HUDEP-2 (cell line): Measurements from ENCODE around the gene TMEM225B.
"Not testable (repeated sequence)": the region's sequence is repeated elsewhere in the genome, so short reads cannot be mapped to it uniquely, and the experiment has no call there.

Source experiments
- DNase-seq, 76 experiments: peaks; one replicate each; lab custom pipeline; 2025; ENCODE audit not compliant: unreplicated experiment in 76 of 76; lab: John Stamatoyannopoulos, UW

Gene TMEM225B, protein sequence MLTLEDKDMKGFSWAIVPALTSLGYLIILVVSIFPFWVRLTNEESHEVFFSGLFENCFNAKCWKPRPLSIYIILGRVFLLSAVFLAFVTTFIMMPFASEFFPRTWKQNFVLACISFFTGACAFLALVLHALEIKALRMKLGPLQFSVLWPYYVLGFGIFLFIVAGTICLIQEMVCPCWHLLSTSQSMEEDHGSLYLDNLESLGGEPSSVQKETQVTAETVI

DNA sequence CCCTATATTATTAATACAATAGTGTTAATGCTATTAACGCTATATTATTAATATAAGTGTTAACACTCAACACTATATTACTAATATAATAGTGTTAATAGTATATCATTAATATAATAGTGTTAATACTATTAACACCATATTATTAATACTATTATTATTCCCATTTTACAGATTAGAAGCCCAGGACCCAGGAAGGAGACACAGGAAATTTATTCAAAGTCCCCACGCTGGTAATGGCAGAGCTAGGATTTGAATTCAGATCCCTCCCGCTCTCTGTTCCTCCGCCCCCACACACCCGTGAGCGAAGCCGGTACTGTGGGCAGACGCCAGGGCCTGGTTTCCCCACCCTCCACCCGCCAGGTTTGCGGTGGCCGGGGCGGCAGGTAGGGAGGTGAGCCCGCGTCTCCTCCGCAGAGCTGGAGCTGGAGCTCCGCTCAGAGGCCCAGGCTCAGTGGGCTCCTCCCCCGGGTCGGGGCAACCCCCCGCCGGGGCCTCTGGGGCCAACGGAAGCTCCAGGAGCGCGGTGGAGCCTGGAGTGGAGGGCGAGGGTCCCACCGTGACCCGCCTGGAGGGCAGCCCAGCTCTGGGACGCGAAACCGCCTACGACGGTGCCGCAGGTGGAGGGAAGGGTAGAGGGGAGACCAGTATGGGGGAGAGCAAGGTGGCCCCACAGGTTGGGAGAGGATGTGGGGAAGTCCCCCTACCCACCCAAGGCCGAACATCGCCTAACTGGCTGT, at the start of gene TMEM225B:
TSS of gene TMEM225B (plus strand) at position 506 of the 740 bp plus-strand sequence. CDS start 6,122 bp downstream, outside the sequence.
- peak in 1 of 76 experiments; percentile 4 for DNase-seq

DNA sequence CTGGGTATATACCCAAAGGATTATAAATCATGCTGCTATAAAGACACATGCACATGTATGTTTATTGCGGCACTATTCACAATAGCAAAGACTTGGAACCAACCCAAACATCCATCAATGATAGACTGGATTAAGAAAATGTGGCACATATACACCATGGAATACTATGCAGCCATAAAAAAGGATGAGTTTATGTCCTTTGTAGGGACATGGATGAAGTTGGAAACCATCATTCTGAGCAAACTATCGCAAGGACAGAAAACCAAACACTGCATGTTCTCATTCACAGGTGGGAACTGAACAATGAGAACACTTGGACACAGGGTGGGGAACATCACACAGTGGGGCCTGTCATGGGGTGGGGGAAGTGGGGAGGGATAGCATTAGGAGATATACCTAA, 48.5 kb upstream of the TMEM225B start:
- not testable (repeated sequence) for DNase-seq

GRCh38 chr7:99551334-99551733, 46.7 kb upstream of the TMEM225B start:
- DNase-seq: peak in 2 of 76 experiments; percentile 3 to 22

- peak in 75 of 76 experiments; percentile 16 to 86 (median 71) for DNase-seq
Observed at GRCh38 chr7:99551767-99552463, 46.2 kb upstream of the TMEM225B start, which contains the start of gene FAM200A. TSS of gene FAM200A (minus strand) at chr7:99552114. CDS start at chr7:99548407, 3,707 bp downstream.

GRCh38 chr7:99553039-99553438, 45.0 kb upstream of the TMEM225B start:
- no peak for DNase-seq

GRCh38 chr7:99554939-99555338, 43.1 kb upstream of the TMEM225B start:
- DNase-seq: no peak

GRCh38 chr7:99557196-99557607, 40.9 kb upstream of the TMEM225B start:
- no peak for DNase-seq

DNA sequence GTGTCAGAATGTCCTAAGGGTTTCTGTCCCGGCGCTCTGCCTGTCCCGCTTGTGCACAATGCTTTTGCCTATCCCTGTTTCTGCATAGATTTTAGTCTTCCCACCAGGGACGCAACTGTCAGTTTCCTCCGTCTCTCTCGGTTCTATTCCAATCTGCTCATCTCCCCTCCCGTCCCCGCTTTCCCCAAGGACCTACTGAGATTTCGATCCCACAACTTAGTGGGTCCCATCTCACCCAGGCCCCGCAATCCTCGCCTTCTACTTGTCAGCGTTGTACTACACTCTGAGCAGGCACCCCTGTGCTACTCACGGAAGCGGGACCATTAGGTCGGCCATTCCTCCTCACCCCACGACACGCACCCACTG, 40.1 kb upstream of the TMEM225B start:
- DNase-seq: peak in 5 of 76 experiments; percentile 20 to 42 (median 36)

- peak in 61 of 76 experiments; percentile 4 to 81 (median 52) for DNase-seq
Observed at GRCh38 chr7:99558306-99559174, 39.5 kb upstream of the TMEM225B start, which contains the start of gene ZNF655. TSS of gene ZNF655 (plus strand) at chr7:99558642. CDS start at chr7:99560560, 1,918 bp downstream.

GRCh38 chr7:99559175-99559915, 38.7 kb upstream of the TMEM225B start:
- DNase-seq: peak in 2 of 76 experiments; percentile 6 to 34

DNA sequence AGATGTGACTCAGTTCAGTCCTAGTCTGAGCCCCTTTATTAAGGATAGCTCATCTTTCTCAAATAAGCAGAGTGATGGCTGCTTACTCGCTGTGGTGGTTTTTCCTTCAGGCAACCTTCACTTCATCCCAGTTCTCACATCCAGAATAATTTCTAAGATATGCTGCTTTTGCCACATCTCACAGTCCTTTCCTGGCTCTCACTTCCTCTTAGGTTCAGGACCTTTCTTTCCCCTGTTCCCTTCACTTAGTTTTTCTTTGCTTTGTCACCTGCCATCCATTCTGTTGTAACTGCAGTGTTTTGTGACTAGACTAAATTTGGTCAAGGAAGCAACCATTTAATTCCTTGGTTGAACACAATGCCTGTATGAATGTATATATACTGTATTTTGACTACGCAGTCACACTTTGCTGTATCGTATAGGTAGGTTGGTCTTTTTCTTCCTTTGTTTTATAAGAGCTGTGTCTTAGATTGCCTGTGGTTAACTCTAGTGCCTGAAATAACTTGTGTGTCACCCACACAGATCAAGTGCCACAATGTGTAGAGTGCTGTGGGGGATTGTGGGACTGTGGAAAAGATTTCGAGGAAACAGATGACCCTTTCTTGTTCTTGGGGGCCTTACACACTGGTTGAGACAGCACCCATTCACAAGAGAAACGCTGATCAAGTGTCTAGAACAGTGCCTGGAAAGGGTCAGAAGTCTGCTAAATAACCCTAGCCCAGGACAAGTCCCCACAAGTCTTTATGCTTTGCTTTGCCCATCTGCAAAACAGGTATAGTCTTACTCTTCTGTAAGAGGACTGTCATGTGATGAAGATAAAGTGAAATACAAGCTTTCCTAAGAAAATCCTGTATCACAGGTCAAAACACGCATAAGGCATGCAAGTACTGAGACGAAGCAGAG, 37.0 kb upstream of the TMEM225B start:
- DNase-seq: no peak

DNA sequence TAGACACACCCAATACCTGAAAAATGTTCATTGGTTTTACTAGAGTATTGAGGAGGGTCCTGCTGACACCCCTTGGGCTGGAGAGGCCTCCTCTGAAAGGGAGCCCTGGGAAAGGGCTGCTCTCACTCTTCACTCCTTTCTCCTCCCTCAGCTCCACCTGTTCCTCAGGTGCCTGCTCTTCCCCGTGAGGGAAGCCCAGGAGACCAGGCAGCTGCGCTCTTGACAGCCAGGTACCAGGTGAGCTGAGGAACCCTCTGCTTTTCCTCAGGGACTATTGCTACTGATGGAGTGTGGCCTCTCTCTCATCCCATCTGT, 36.4 kb upstream of the TMEM225B start:
- DNase-seq: no peak

DNA sequence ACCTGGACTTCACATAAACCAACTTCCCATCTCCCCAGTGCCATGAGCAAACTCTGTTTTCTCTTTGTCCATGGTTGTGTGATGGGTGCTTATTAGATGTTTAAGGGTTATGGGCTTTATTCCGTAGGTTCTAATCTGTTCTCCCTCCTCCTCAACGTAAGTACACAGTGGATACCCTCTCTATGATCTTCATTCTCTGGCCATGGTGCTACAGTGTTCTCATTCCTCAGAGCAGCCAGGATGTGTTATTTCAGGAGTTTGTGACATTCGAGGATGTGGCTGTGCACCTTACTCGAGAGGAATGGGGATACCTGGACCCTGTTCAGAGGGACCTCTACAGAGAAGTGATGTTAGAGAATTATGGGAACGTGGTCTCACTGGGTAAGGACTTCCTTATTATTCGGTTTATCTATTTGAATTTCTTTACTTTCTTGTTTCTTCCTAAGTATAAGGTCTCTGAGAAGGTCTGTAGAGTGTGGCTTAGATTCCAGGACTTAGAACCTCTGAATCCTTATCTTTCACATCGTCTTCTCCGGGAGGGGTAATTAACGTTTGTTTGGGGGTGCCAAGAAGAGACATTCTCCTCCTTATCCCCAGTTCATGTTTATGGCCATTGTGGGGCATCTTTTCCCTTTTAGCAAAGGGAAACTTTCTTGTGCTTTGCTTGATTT, 35.8 kb upstream of the TMEM225B start:
- no peak for DNase-seq

DNA sequence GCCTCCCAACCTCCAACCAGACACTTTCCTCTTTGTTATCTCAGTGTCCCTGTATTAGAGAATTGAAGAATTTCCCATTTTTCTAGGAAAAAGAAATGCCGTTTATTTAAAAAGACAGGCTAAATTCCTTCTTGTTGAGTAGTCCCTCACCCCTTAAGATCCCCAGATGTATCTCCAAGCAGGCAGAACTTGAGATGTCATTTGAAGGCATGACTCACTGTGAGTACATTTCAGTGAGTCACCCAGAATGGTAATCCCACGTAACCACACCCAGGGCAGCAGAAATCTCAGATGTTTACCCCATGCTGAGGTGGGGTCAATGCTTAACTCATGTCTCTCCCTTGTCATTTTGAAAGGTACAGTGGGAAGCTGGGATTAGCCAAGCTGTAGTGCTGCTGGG, 35.2 kb upstream of the TMEM225B start:
- peak in 19 of 76 experiments; percentile 1 to 57 (median 18) for DNase-seq

DNA sequence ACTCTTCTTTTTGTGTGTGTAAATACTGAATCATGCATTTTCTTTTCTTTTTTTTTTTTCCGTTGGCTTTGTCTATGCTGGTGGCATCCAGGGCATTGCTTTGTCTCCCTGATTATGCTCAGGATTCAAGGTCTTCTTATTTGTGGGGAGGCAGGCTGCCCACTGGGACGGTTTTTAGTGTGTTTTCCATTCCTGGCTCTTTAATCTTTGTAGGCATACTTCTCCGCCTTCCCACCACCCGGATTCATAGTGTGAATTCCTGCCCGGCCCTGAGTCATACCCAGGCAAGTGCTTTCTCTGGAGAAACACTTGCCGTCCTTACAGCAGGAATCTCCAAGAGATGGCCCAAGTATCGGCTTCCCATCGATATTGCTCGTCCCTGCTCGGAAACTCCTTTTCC, 34.4 kb upstream of the TMEM225B start:
- DNase-seq: no peak

DNA sequence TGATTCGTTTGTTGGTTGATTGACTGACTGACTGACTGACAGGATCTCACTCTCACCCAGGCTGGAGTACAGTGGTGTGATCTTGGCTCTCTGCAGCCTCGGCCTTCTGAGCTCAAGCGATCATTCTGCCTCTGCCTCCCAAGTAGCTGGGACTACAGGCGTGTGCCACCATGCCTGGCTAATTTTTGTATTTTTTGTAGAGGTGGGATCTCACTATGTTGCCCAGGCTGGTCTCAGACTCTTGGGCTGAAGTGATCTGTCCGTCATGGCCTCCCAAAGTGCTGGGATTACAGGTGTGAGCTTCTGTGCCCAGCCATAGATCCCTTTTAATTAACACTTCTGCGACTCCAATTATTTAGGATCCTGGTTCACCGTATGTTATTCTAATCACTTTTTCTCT, 29.3 kb upstream of the TMEM225B start:
- not testable (repeated sequence) for DNase-seq

DNA sequence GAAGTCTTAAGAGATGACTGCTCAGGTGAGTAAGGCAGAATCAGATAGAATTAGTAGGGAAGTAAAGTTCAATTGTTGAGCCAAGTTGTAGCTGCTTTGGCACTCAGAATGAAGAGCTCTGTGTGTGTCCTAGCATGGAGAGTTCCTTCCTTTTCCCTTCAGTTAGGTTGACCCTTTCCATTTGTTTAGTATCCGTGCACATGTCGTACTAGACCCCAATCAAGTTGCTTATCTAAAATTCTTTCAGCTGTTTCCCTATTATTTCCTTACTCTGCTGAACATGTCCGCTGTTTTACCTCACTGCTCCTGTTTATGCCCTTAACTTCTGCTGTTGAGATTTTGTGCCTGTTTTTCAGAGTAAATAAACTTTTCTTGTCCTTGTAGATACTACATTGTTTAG, 26.3 kb upstream of the TMEM225B start:
- no peak for DNase-seq

- no peak for DNase-seq
Observed at GRCh38 chr7:99573257-99573656, 24.8 kb upstream of the TMEM225B start.
